ENCODE data around the gene PJVK. TPM values are rescaled to one million over a fixed set of nuclear protein-coding genes. Genes with fewer than 3 reads are reported as not detected.

PJVK gene
- total and polyA plus RNA-seq, 2 of the 13 experiments (the other 11 are each of a cell fraction or from before 2014, with no cell fraction given), result 1.2 to 2.6 TPM

- TF ChIP-seq, protein P1, sequence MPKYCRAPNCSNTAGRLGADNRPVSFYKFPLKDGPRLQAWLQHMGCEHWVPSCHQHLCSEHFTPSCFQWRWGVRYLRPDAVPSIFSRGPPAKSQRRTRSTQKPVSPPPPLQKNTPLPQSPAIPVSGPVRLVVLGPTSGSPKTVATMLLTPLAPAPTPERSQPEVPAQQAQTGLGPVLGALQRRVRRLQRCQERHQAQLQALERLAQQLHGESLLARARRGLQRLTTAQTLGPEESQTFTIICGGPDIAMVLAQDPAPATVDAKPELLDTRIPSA (CRISPR knock-in tag; IDR thresholded peaks at IDR 0.05; ENCODE audit: borderline replicate concordance), result no peak
- no peak for TF ChIP-seq ZNF558 (CRISPR knock-in tag; IDR thresholded peaks at IDR 0.05; ENCODE audit: borderline replicate concordance)
- no peak for TF ChIP-seq SIN3B (IDR thresholded peaks at IDR 0.05; ENCODE audit: low read length)
- TF ChIP-seq CREB1 (IDR thresholded peaks at IDR 0.05), result peak; percentile 66; the same call in 1 of the 2 replicates
- TF ChIP-seq CREB1 (CRISPR knock-in tag; IDR thresholded peaks at IDR 0.05), result peak; percentile 63; the same call in 1 of the 2 replicates
- no peak for TF ChIP-seq ZNF18 (CRISPR knock-in tag; IDR thresholded peaks at IDR 0.05; ENCODE audit: insufficient replicate concordance)
- TF ChIP-seq NCOA5 (CRISPR knock-in tag; IDR thresholded peaks at IDR 0.05), result no peak
- TF ChIP-seq CBX2 (IDR thresholded peaks at IDR 0.05; ENCODE audit: low read depth, low read length), result no peak
- TF ChIP-seq CBX2 (CRISPR knock-in tag; IDR thresholded peaks at IDR 0.05; ENCODE audit: low read depth), result no peak
- TF ChIP-seq PCBP2 (optimal IDR thresholded peaks at IDR 0.05; ENCODE audit: low read depth, low read length, poor library complexity, severe bottlenecking), result no peak
- TF ChIP-seq ETV6 (CRISPR knock-in tag; conservative IDR thresholded peaks at IDR 0.05), result no peak
- TF ChIP-seq ZNF772 (CRISPR knock-in tag; IDR thresholded peaks at IDR 0.05), result peak; percentile 67; the same call in 1 of the 2 replicates
- peak; percentile 59; the same call in 1 of the 2 replicates for TF ChIP-seq MEIS2 (CRISPR knock-in tag; IDR thresholded peaks at IDR 0.05)
- TF ChIP-seq ZBTB43 (CRISPR knock-in tag; conservative IDR thresholded peaks at IDR 0.05), result no peak; the same call in 1 of the 2 replicates
- TF ChIP-seq ARNTL (CRISPR knock-in tag; IDR thresholded peaks at IDR 0.05), result no peak
- no peak for TF ChIP-seq ZNF841 (CRISPR knock-in tag; IDR thresholded peaks at IDR 0.05; ENCODE audit: borderline replicate concordance)
- 0 out of 2 replicates have a peak, but pooled peaks have one; percentile 37 for TF ChIP-seq PITX1 (CRISPR knock-in tag; IDR thresholded peaks at IDR 0.05)
- no peak; the same call in 1 of the 2 replicates for TF ChIP-seq ISX (CRISPR knock-in tag; conservative IDR thresholded peaks at IDR 0.05)
- no peak for TF ChIP-seq ZNF230 (CRISPR knock-in tag; IDR thresholded peaks at IDR 0.05)
- 0 out of 2 replicates have a peak, but pooled peaks have one; percentile 7 for TF ChIP-seq ZNF768 (CRISPR knock-in tag; IDR thresholded peaks at IDR 0.05)
- no peak for TF ChIP-seq ZNF570 (CRISPR knock-in tag; IDR thresholded peaks at IDR 0.05; ENCODE audit: borderline replicate concordance)
- peak; percentile 43; the same call in 1 of the 2 replicates for TF ChIP-seq GABPA (IDR thresholded peaks at IDR 0.05; ENCODE audit: low read depth, low read length)
- peak; percentile 83 for TF ChIP-seq GABPA (CRISPR knock-in tag; IDR thresholded peaks at IDR 0.05; ENCODE audit: low read depth)
- no peak for TF ChIP-seq ZBTB21 (CRISPR knock-in tag; IDR thresholded peaks at IDR 0.05)
- TF ChIP-seq ZNF800 (CRISPR knock-in tag; IDR thresholded peaks at IDR 0.05), result no peak; the same call in 1 of the 2 replicates
These were observed 29.3 kb downstream of the PJVK start, which contains the start of gene PLEKHA3 (continued) for GRCh38 chr2:178480227-178481181.
